ENCODE results near the gene LYRM1.

Gene LYRM1

GRCh38 chr16:20873331-20873730 lies 27.2 kb upstream of the LYRM1 start:
- no peak for DNase-seq

GRCh38 chr16:20874088-20874581 lies 26.4 kb upstream of the LYRM1 start:
- no peak for DNase-seq

- DNase-seq = no peak
Measured at GRCh38 chr16:20875355-20875650, 25.3 kb upstream of the LYRM1 start.

- no peak for DNase-seq
Measured at GRCh38 chr16:20878682-20879147, 21.9 kb upstream of the LYRM1 start.

- DNase-seq = no peak
Measured at GRCh38 chr16:20879175-20880040, 21.2 kb upstream of the LYRM1 start.

- no peak for DNase-seq
Measured at GRCh38 chr16:20880867-20881502, 19.6 kb upstream of the LYRM1 start.

GRCh38 chr16:20881503-20881878 lies 19.1 kb upstream of the LYRM1 start:
- no peak for DNase-seq

GRCh38 chr16:20883554-20884239 lies 16.9 kb upstream of the LYRM1 start:
- no peak for DNase-seq

GRCh38 chr16:20884240-20884556 lies 16.4 kb upstream of the LYRM1 start:
- no peak for DNase-seq

GRCh38 chr16:20886320-20886719 lies 14.3 kb upstream of the LYRM1 start:
- no peak for DNase-seq

- no peak for DNase-seq
Measured at GRCh38 chr16:20887207-20887606, 13.4 kb upstream of the LYRM1 start.

GRCh38 chr16:20889625-20890275 lies 10.8 kb upstream of the LYRM1 start:
- no peak for DNase-seq

- DNase-seq = no peak
Measured at GRCh38 chr16:20894388-20894787, 6.2 kb upstream of the LYRM1 start.

- DNase-seq = no peak
Measured at GRCh38 chr16:20897253-20897897, 3.2 kb upstream of the LYRM1 start.

GRCh38 chr16:20897922-20898321 lies 2.6 kb upstream of the LYRM1 start:
- DNase-seq = no peak

GRCh38 chr16:20899071-20899470 lies 1.5 kb upstream of the LYRM1 start:
- no peak for DNase-seq

- DNase-seq = no peak
Measured at GRCh38 chr16:20899477-20900298, 883 bp upstream of the LYRM1 start.

GRCh38 chr16:20901068-20901435 lies 481 bp downstream of the LYRM1 start:
- DNase-seq = no peak

GRCh38 chr16:20901436-20902112 lies 1.0 kb downstream of the LYRM1 start:
- DNase-seq = peak; percentile 69

- DNase-seq = no peak
Measured at GRCh38 chr16:20902426-20902825, 1.9 kb downstream of the LYRM1 start.

GRCh38 chr16:20903116-20903898 lies 2.7 kb downstream of the LYRM1 start:
- no peak for DNase-seq
